HepG2 (cell line): ENCODE measurements around the gene PITHD1. TPM values are rescaled to one million over a fixed set of nuclear protein-coding genes. Genes with fewer than 3 reads are reported as not detected.

Experiments used
- FOXA3 ChIP-seq: IDR thresholded peaks from 2 replicates; pipeline ENCODE4 v1.6.1; 2016; ENCODE audit warnings: missing genetic modification reagents, missing compliant biosample characterization
- KLF13 ChIP-seq: sonication (generic); formaldehyde crosslinking; IDR thresholded peaks from 2 replicates; pipeline ENCODE4 v1.4.0; 2020; ENCODE audit warnings: mild to moderate bottlenecking, missing genetic modification reagents
- NCOA1 ChIP-seq: sonication (generic); formaldehyde crosslinking; IDR thresholded peaks from 2 replicates; pipeline ENCODE4 v1.9.0; 2021; ENCODE audit warnings: missing genetic modification reagents
- NFRKB ChIP-seq: fragments of 450-650 bp; IDR thresholded peaks from 2 replicates; pipeline ENCODE4 v1.6.1; 2017
- PLRG1 ChIP-seq: fragments of 450-650 bp; conservative IDR thresholded peaks from 2 replicates; pipeline ENCODE4 v1.6.1; 2016
- PRPF4 ChIP-seq: fragments of 200-400 bp; formaldehyde crosslinking; IDR thresholded peaks from 2 replicates; pipeline ENCODE4 v1.6.1; 2016; ENCODE audit warnings: low read length, low read depth; ENCODE audit not compliant: poor library complexity, severe bottlenecking
- SKIL ChIP-seq: sonication (generic); formaldehyde crosslinking; IDR thresholded peaks from 2 replicates; pipeline ENCODE4 v1.8.0; 2022; ENCODE audit warnings: missing genetic modification reagents, mild to moderate bottlenecking, moderate library complexity, borderline replicate concordance
- TAF15 ChIP-seq: fragments of 200-400 bp; formaldehyde crosslinking; IDR thresholded peaks from one replicate; pipeline ENCODE4 v1.6.1; 2018; ENCODE audit warnings: mild to moderate bottlenecking, low read depth, low read length; ENCODE audit not compliant: poor library complexity, severe bottlenecking
- TRIM24 ChIP-seq: sonication (generic); formaldehyde crosslinking; IDR thresholded peaks from 2 replicates; pipeline ENCODE4 v1.8.0; 2022; ENCODE audit warnings: mild to moderate bottlenecking, missing genetic modification reagents
- XRCC5 ChIP-seq: fragments of 200-400 bp; formaldehyde crosslinking; optimal IDR thresholded peaks from 2 replicates; pipeline ENCODE3; 2017; ENCODE audit warnings: mild to moderate bottlenecking, low read length
- ZBTB14 ChIP-seq: sonication (generic); formaldehyde crosslinking; IDR thresholded peaks from 2 replicates; pipeline ENCODE4 v1.4.0; 2020; ENCODE audit warnings: missing genetic modification reagents
- ZBTB26 ChIP-seq: IDR thresholded peaks from 2 replicates; pipeline ENCODE4 v1.6.1; 2016; ENCODE audit warnings: missing compliant biosample characterization, missing genetic modification reagents, borderline replicate concordance
- ZNF558 ChIP-seq: sonication (generic); formaldehyde crosslinking; IDR thresholded peaks from 2 replicates; pipeline ENCODE4 v1.9.0; 2022; ENCODE audit warnings: mild to moderate bottlenecking, missing genetic modification reagents, borderline replicate concordance
- polyA plus RNA-seq, 8 experiments: library from polyadenylated mRNA; depleted of rRNA in 3 of 8; stranded (reverse) in 7 of 8; unstranded in 1 of 8; fragments of >200 nt; fragmentation: Illumina TruSeq in 4 of 8; extraction: Trizol in 4 of 8; gene quantifications; 2 replicates each; pipeline versions ENCODE4 v1.2.1 to v1.2.3, GENCODE V29; 2011 to 2016; ENCODE audit warnings: low read depth in 4 of 8, missing spikeins in 1 of 8, mixed read lengths in 1 of 8; ENCODE audit not compliant: insufficient read depth in 1 of 8
- total RNA-seq, 5 experiments: library from RNA; depleted of rRNA; stranded (reverse); fragments of >200 nt; fragmentation: Illumina TruSeq; extraction: Trizol; gene quantifications; 2 replicates each; pipeline ENCODE4 v1.2.3, GENCODE V29; 2016; ENCODE audit warnings: low read depth in 1 of 5
- TF ChIP-seq, protein P1 (sequence below): sonication (generic); formaldehyde crosslinking; IDR thresholded peaks from 2 replicates; pipeline ENCODE4 v1.4.0; 2020; ENCODE audit warnings: missing genetic modification reagents
- TF ChIP-seq, protein P2 (sequence below): sonication (generic); formaldehyde crosslinking; IDR thresholded peaks from 2 replicates; pipeline ENCODE4 v1.4.0; 2020; ENCODE audit warnings: mild to moderate bottlenecking, missing genetic modification reagents
- TF ChIP-seq, protein P3 (sequence below): sonication (generic); formaldehyde crosslinking; conservative IDR thresholded peaks from 2 replicates; pipeline ENCODE4 v1.8.0; 2022; ENCODE audit warnings: mild to moderate bottlenecking, moderate library complexity, missing genetic modification reagents

The PITHD1 gene
- total and polyA plus RNA-seq, 2 of the 13 experiments (the other 11 are each of a cell fraction or from before 2014, with no cell fraction given) = 28.0 to 37.3 TPM

DNA sequence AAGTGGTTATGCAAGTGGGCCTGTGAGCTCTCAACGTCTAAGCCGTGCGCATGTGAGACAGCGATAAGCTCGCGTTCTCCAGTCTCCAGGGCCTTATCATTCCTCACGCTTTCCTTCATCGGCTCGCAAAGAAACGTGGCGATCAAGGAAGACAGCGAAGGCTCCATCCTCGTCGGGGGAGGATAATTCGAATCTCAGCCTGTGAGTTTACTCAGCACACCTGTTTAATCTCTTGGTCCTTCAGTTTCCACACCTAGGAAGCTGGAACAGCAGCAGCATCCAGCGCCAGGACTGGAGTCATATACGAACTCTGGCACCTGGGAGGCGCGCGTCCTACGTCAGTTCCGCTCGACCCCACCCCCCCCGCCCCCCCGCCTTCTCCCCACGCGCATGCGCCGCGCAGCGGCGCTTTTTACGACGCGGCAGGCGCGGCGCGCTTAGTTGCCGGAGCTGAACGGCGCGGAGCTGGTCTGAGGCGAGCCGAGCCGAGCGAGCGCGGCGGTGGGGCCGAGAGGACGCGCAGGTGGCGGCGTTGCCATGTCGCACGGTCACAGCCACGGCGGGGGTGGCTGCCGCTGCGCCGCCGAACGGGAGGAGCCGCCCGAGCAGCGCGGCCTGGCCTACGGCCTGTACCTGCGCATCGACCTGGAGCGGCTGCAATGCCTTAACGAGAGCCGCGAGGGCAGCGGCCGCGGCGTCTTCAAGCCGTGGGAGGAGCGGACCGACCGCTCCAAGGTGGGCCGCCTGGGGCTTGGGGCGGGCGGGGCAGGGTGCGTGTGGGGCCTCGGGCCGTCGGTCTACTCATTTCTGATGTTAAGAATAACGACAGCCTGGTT, at the start of gene PITHD1 (continued):
- TF ChIP-seq TAF15 (no peak), KLF13 (no peak), SKIL (CRISPR knock-in tag) (no peak), ZBTB26 (CRISPR knock-in tag) (no peak), NCOA1 (CRISPR knock-in tag) (no peak), ZNF558 (CRISPR knock-in tag) (peak; percentile 79), PRPF4 (no peak), TRIM24 (CRISPR knock-in tag) (no peak), FOXA3 (CRISPR knock-in tag) (peak; percentile 8; the same call in 1 of the 2 replicates), ZBTB14 (CRISPR knock-in tag) (no peak; the same call in 1 of the 2 replicates), XRCC5 (no peak), PLRG1 (no peak), NFRKB (no peak)
- TF ChIP-seq, protein P1, sequence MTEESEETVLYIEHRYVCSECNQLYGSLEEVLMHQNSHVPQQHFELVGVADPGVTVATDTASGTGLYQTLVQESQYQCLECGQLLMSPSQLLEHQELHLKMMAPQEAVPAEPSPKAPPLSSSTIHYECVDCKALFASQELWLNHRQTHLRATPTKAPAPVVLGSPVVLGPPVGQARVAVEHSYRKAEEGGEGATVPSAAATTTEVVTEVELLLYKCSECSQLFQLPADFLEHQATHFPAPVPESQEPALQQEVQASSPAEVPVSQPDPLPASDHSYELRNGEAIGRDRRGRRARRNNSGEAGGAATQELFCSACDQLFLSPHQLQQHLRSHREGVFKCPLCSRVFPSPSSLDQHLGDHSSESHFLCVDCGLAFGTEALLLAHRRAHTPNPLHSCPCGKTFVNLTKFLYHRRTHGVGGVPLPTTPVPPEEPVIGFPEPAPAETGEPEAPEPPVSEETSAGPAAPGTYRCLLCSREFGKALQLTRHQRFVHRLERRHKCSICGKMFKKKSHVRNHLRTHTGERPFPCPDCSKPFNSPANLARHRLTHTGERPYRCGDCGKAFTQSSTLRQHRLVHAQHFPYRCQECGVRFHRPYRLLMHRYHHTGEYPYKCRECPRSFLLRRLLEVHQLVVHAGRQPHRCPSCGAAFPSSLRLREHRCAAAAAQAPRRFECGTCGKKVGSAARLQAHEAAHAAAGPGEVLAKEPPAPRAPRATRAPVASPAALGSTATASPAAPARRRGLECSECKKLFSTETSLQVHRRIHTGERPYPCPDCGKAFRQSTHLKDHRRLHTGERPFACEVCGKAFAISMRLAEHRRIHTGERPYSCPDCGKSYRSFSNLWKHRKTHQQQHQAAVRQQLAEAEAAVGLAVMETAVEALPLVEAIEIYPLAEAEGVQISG = peak; percentile 78
- TF ChIP-seq, protein P2, sequence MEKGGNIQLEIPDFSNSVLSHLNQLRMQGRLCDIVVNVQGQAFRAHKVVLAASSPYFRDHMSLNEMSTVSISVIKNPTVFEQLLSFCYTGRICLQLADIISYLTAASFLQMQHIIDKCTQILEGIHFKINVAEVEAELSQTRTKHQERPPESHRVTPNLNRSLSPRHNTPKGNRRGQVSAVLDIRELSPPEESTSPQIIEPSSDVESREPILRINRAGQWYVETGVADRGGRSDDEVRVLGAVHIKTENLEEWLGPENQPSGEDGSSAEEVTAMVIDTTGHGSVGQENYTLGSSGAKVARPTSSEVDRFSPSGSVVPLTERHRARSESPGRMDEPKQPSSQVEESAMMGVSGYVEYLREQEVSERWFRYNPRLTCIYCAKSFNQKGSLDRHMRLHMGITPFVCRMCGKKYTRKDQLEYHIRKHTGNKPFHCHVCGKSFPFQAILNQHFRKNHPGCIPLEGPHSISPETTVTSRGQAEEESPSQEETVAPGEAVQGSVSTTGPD (CRISPR knock-in tag) = no peak
- TF ChIP-seq, protein P3, sequence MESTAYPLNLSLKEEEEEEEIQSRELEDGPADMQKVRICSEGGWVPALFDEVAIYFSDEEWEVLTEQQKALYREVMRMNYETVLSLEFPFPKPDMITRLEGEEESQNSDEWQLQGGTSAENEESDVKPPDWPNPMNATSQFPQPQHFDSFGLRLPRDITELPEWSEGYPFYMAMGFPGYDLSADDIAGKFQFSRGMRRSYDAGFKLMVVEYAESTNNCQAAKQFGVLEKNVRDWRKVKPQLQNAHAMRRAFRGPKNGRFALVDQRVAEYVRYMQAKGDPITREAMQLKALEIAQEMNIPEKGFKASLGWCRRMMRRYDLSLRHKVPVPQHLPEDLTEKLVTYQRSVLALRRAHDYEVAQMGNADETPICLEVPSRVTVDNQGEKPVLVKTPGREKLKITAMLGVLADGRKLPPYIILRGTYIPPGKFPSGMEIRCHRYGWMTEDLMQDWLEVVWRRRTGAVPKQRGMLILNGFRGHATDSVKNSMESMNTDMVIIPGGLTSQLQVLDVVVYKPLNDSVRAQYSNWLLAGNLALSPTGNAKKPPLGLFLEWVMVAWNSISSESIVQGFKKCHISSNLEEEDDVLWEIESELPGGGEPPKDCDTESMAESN (CRISPR knock-in tag) = peak; percentile 45; the same call in 1 of the 2 replicates
